GM19099 (cell line): ENCODE results near the gene RAB28.

Experiments used
- POLR2A ChIP-seq: IDR thresholded peaks from 3 replicates; pipeline ENCODE4 v1.6.1; 2011; ENCODE audit warnings: low read depth; ENCODE audit not compliant: insufficient read length; ENCODE audit errors: extremely low read depth

Gene RAB28

GRCh38 chr4:13441506-13441905 lies 42.6 kb downstream of the RAB28 start:
- TF ChIP-seq POLR2A: no peak

GRCh38 chr4:13436962-13437361 lies 47.2 kb downstream of the RAB28 start:
- TF ChIP-seq POLR2A: no peak

GRCh38 chr4:13432453-13432852 lies 51.7 kb downstream of the RAB28 start:
- no peak for TF ChIP-seq POLR2A

- TF ChIP-seq POLR2A: no peak
Measured at GRCh38 chr4:13430834-13431568, 53.1 kb downstream of the RAB28 start.

DNA sequence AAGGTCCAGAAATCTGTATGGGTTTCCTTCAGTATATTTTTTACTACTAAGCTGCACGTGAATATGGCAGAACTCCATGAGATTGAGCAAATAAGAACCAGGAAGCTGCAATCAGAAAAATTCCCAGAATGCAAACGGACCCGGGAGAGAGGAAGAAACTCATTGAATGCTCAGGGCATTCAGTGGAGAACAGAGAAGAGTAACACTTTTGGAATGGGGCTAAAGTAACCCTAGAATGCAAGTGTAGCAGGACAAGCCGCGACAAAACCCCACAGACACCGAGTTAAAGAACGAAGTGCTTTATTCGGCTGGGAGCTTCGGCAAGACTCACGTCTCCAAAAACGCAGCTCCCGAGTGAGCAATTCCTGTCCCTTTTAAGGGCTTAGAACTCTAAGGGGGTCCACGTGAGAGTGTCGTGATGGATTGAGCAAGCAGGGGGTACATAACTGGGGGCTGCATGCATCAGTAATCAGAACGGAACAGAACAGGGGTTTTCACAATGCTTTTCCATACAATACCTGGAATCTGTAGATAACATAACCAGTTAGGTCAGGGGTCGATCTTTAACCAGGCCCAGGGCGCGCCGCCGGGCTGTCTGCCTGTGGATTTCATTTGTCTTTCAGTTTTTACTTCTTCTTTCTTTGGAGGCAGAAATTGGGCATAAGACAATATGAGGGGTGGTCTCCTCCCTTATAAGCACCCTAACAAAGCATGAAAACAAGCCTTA lies 56.4 kb downstream of the RAB28 start:
- no peak for TF ChIP-seq POLR2A

DNA sequence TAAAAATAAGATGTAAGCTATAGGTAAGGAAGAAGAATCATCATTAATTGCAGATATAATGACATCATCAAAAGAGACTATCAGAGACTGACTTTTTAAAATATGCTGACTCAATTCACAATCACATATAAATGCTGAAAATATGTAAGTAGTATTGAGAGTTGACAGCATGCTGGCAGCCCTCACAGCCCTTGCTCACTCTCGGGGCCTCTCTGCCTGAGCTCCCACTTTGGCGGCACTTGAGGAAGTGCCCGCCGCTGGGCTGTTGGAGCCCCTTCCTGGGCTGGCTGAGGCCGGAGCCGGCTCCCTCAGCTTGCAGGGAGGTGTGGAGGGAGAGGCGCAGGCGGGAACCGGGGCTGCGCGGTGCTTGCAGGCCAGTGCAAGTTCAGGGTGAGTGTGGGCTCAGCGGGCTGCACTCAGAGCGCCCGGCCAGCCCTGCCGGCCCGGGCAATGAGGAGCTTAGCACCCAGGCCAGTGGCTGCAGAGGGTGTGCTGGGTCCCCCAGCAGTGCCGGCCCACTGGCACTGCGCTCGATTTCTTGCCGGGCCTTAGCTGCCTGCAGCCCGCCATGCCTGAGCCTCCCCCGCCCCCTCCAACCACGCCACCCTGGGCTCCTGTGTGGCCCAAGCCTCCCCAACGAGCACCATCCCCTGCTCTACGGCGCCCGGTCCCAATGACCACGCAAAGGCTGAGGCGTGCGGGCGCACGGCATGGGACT lies 68.9 kb downstream of the RAB28 start:
- no peak for TF ChIP-seq POLR2A

DNA sequence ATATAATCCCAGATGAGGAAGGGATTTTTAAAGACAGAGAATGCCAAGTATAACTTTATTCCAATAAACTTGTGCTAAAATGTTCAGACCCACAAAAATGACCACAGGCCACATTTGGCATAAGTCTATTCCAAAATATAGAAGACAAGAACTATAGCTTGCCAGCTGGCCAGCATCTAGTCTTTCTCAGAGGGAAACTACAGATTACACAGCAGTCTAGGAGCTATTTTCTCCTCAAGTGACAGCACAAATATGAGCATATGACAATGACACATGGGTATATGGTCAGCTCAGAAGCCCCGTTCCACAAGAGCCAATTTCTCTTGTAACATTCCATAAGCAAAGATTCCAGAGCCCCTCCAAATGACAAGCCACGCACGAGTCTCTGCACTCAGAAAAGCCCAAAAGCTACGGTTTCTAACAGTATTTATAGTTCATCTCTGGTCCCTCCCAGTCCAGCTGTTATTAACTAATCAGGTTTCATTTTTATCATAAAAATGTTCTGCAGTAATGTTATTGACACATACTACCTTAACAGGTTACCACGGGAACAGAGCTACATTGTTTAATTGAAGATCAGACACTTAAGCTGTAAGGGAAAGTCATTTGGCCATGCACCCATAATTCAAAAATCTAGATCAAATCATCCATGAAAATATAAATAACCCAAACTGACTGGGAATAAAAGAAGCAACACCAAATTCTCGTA lies 70.3 kb downstream of the RAB28 start:
- TF ChIP-seq POLR2A: no peak

GRCh38 chr4:13411942-13412341 lies 72.2 kb downstream of the RAB28 start:
- TF ChIP-seq POLR2A: no peak

DNA sequence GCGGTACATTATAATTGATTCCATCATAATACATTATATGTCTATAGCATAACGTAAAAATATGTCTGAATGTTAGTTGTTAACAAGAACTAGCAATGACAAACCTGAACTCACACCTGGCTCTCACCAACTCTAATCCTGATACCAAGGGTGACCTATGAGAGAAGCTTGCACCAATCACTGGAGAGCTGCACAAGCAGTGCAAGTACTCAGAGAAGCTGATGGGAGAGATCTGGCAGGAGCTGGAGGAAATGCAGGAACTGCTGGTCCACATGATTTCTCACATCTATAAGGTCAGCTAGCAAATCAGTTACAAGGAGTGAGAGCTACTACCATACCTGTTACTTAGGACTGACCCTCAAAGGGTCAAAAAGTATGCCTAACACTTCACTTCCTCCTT lies 74.8 kb downstream of the RAB28 start:
- no peak for TF ChIP-seq POLR2A

DNA sequence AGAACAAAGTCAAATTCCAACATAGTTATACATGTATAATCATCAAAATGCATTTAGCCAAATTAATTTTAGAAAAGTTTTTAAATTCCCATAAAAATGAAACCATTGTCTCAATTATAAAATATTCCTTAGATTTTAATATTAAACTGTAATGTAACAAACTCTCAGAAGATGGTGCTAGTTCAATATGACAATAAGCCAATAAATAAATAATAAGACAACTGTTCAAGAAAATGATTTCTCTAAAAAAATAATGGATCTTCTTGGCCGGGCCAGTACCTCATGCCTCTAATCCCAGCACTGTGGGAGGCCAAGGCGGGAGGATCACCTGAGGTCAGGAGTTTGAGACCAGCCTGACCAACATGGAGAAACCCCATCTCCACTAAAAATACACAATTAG lies 80.3 kb downstream of the RAB28 start:
- TF ChIP-seq POLR2A: no peak

- TF ChIP-seq POLR2A: no peak
Measured at GRCh38 chr4:13403326-13403725, 80.8 kb downstream of the RAB28 start.

DNA sequence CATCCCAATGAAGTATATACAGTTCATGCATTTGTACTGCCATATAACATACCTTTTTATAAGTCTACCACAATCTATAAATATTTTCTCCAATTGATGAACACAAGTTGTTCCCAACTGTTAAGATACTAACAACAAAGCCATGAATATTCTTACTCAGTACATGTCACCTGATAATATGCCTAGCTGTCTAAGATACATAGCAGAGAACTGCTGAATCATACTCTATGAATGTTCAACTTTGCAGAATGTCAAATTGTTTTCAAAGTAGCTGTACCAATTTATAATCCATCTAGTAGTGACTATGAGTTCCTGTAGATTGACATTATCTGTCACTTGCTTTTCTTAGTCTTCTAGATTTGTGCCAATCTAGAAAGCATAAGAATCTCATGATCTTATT lies 84.9 kb downstream of the RAB28 start:
- TF ChIP-seq POLR2A: no peak

GRCh38 chr4:13396161-13396560 lies 88.0 kb downstream of the RAB28 start:
- TF ChIP-seq POLR2A: no peak

- no peak for TF ChIP-seq POLR2A
Measured at GRCh38 chr4:13386405-13387107, 97.6 kb downstream of the RAB28 start.

- TF ChIP-seq POLR2A: no peak
Measured at GRCh38 chr4:13384055-13384454, 100.1 kb downstream of the RAB28 start.
